Prostate gland (tissue), 2 donors: ENCODE results near the gene TNXB.

Experiments used
- CTCF ChIP-seq, 4 experiments: fragments of 200-600 bp in 2 of 4; fragments of 450-650 bp in 2 of 4; sonication (generic) in 2 of 4; IDR thresholded peaks; 1 replicate in 3 of 4; 2 replicates in 1 of 4; pipeline ENCODE4 v1.5.1; 2016 to 2019; ENCODE audit warnings: antibody characterized with exemption in 4 of 4, mild to moderate bottlenecking in 2 of 4, moderate library complexity in 2 of 4
- POLR2A ChIP-seq: fragments of 450-650 bp; IDR thresholded peaks from one replicate; pipeline ENCODE4 v1.6.1; 2016; ENCODE audit warnings: antibody characterized with exemption, mild to moderate bottlenecking

GRCh38 chr6:32108094-32108627 lies 977 bp downstream of the TNXB start:
- TF ChIP-seq CTCF (IDR thresholded peaks at IDR 0.05), result no peak
- TF ChIP-seq POLR2A, result no peak
